WTC11 (cell line): ENCODE data around the gene ALG14. TPM values are rescaled to one million over a fixed set of nuclear protein-coding genes. Genes with fewer than 3 reads are reported as not detected.

ENCODE experiments used
- ATAC-seq: fragments of 200-7000 bp; cut with Tn5 transposase; 2 replicates; pipeline ENCODE4 v1.10.0; 2021; ENCODE audit warnings: mild to moderate bottlenecking, moderate library complexity
- CTCF ChIA-PET: fragments of 300-600 bp; sonication (Branson Sonifier 250); formaldehyde crosslinking; loops from one replicate; lab custom pipeline; 2021; ENCODE audit warnings: antibody characterized with exemption; lab: Charles Lee
- POLR2A ChIA-PET: fragments of 350-600 bp; sonication (Branson Sonifier 250); formaldehyde crosslinking; loops from one replicate; lab custom pipeline; 2021; ENCODE audit warnings: antibody characterized with exemption; lab: Charles Lee
- DNase-seq: peaks from one replicate; pipeline ENCODE4 v3.0.0; 2021; ENCODE audit warnings: low spot score
- H3K27ac Mint-ChIP-seq: 2 replicates; pipeline ENCODE4 v1.8.0; 2021; ENCODE audit warnings: mixed read lengths
- H3K27me3 Mint-ChIP-seq: 2 replicates; pipeline ENCODE4 v1.8.0; 2021; ENCODE audit warnings: low read depth, mild to moderate bottlenecking, moderate library complexity, mixed read lengths
- H3K36me3 Mint-ChIP-seq: 2 replicates; pipeline ENCODE4 v1.8.0; 2021; ENCODE audit warnings: mixed read lengths
- H3K4me1 Mint-ChIP-seq: 2 replicates; pipeline ENCODE4 v1.8.0; 2022; ENCODE audit warnings: mixed read lengths
- H3K4me3 Mint-ChIP-seq: 2 replicates; pipeline ENCODE4 v1.8.0; 2021; ENCODE audit warnings: mild to moderate bottlenecking, moderate library complexity, mixed read lengths
- H3K9me3 Mint-ChIP-seq: 2 replicates; pipeline ENCODE4 v1.8.0; 2021; ENCODE audit warnings: mixed read lengths
- ATF1 ChIP-seq: sonication (generic); formaldehyde crosslinking; IDR thresholded peaks from 2 replicates; pipeline ENCODE4 v1.8.1; 2023; ENCODE audit warnings: mild to moderate bottlenecking, moderate library complexity, missing genetic modification reagents
- ATF2 ChIP-seq: sonication (generic); formaldehyde crosslinking; IDR thresholded peaks from 2 replicates; pipeline ENCODE4 v1.8.1; 2022; ENCODE audit warnings: low read depth, missing genetic modification reagents, borderline replicate concordance
- CREM ChIP-seq: sonication (generic); formaldehyde crosslinking; IDR thresholded peaks from 2 replicates; pipeline ENCODE4 v1.8.1; 2022; ENCODE audit warnings: mild to moderate bottlenecking, missing genetic modification reagents, moderate library complexity
- E2F5 ChIP-seq: sonication (generic); formaldehyde crosslinking; IDR thresholded peaks from 2 replicates; pipeline ENCODE4 v1.8.1; 2022; ENCODE audit warnings: mild to moderate bottlenecking, moderate library complexity, missing genetic modification reagents
- JUN ChIP-seq: sonication (generic); formaldehyde crosslinking; IDR thresholded peaks from 2 replicates; pipeline ENCODE4 v1.8.0; 2023; ENCODE audit warnings: mild to moderate bottlenecking, missing genetic modification reagents
- NFATC4 ChIP-seq: fragments of 250-450 bp; sonication (Bioruptor Pico); IDR thresholded peaks from 2 replicates; pipeline ENCODE4 v1.9.0; 2021; ENCODE audit warnings: mild to moderate bottlenecking
- NFE2L1 ChIP-seq: sonication (generic); formaldehyde crosslinking; IDR thresholded peaks from 2 replicates; pipeline ENCODE4 v1.8.1; 2023; ENCODE audit warnings: missing genetic modification reagents
- NR3C1 ChIP-seq: sonication (generic); formaldehyde crosslinking; conservative IDR thresholded peaks from 2 replicates; pipeline ENCODE4 v1.8.1; 2023; ENCODE audit warnings: low read depth, mild to moderate bottlenecking, missing genetic modification reagents
- OVOL2 ChIP-seq: fragments of 250-450 bp; sonication (Bioruptor Pico); IDR thresholded peaks from 2 replicates; pipeline ENCODE4 v1.9.0; 2021; ENCODE audit warnings: mild to moderate bottlenecking, borderline replicate concordance
- PRRX2 ChIP-seq: fragments of 250-450 bp; sonication (Bioruptor Pico); IDR thresholded peaks from 2 replicates; pipeline ENCODE4 v1.8.0; 2021; ENCODE audit warnings: mild to moderate bottlenecking
- SMAD4 ChIP-seq: sonication (generic); formaldehyde crosslinking; IDR thresholded peaks from 2 replicates; pipeline ENCODE4 v1.8.0; 2022; ENCODE audit warnings: mild to moderate bottlenecking, missing genetic modification reagents
- TCF7 ChIP-seq: sonication (generic); formaldehyde crosslinking; IDR thresholded peaks from 2 replicates; pipeline ENCODE4 v1.8.0; 2022; ENCODE audit warnings: mild to moderate bottlenecking, low read depth, missing genetic modification reagents, moderate library complexity
- ZNF396 ChIP-seq: fragments of 250-450 bp; sonication (Bioruptor Pico); IDR thresholded peaks from 2 replicates; pipeline ENCODE4 v1.8.0; 2021; ENCODE audit warnings: mild to moderate bottlenecking, moderate library complexity, borderline replicate concordance
- ZNF425 ChIP-seq: fragments of 250-450 bp; sonication (Bioruptor Pico); conservative IDR thresholded peaks from 2 replicates; pipeline ENCODE4 v1.9.0; 2021; ENCODE audit warnings: mild to moderate bottlenecking
- total RNA-seq: library from RNA; stranded (reverse); gene quantifications from 3 replicates; pipeline ENCODE4 v1.2.3, GENCODE V29; 2021
- TF ChIP-seq, protein P1 (sequence below): sonication (generic); formaldehyde crosslinking; IDR thresholded peaks from 2 replicates; pipeline ENCODE4 v1.8.0; 2023; ENCODE audit warnings: mild to moderate bottlenecking, missing genetic modification reagents
- TF ChIP-seq, protein P2 (sequence below): sonication (generic); formaldehyde crosslinking; IDR thresholded peaks from 2 replicates; pipeline ENCODE4 v1.8.0; 2023; ENCODE audit warnings: missing genetic modification reagents
- TF ChIP-seq, protein P3 (sequence below): sonication (generic); formaldehyde crosslinking; IDR thresholded peaks from 2 replicates; pipeline ENCODE4 v1.8.0; 2022; ENCODE audit warnings: mild to moderate bottlenecking, missing genetic modification reagents
- TF ChIP-seq, protein P4 (sequence below): fragments of 250-450 bp; sonication (Bioruptor Pico); IDR thresholded peaks from 2 replicates; pipeline ENCODE4 v1.9.0; 2021; ENCODE audit warnings: moderate library complexity, mild to moderate bottlenecking, inconsistent platforms, borderline replicate concordance

The ALG14 gene
- total RNA-seq, 1 experiment from 2014 or later, result 2.3 TPM

DNA sequence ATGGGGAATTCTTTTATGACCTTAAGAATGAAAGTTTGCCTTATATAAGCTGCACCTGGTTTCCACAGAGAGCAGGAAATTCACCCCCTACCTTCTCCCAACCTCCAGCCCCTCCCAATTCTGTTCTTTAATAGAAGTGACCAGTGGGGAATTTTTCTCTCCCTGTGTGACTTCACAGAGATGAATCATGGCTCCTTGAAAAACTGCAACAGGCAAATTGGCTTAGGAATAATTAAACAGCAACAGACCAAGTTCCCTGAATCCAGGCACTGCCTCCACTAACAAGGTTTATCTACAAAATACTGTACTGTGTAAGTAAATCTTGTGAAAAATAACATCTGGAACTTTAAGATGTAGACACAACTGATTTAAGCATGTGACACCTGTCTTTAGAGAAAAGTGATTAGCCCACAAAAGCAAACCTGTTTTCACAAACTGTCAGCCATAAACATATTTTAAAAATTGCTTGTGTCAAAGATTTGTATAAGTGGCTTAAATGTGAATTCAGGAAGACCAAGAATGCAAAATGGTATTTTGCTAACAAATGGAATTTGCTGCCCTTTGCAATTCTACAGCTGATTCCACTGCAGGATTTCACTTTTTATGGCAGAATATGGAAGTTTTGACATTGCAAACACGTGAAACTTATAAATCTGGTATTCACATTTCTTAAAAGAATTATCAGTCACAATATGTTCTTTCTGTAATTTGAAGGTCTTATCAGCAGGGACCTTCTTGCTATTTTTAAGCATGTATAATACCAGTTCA lies 54.0 kb downstream of the ALG14 start:
- POLR2A ChIA-PET, result no interaction called here
- Mint-ChIP-seq H3K4me1 (peaks cover 13% of the 10 kb centered on the region), H3K9me3 (no peaks in the 10 kb centered on the region), H3K36me3 (no peaks in the 10 kb centered on the region), H3K4me3 (no peak overlapping the region), H3K27me3 (no peaks in the 10 kb centered on the region), H3K27ac (no peak overlapping the region)
- no peak for DNase-seq
- TF ChIP-seq ZNF396, result no peak
- TF ChIP-seq PRRX2 (CRISPR knock-in tag), result no peak
- TF ChIP-seq ZNF425 (CRISPR knock-in tag), result no peak
- TF ChIP-seq, protein P1, sequence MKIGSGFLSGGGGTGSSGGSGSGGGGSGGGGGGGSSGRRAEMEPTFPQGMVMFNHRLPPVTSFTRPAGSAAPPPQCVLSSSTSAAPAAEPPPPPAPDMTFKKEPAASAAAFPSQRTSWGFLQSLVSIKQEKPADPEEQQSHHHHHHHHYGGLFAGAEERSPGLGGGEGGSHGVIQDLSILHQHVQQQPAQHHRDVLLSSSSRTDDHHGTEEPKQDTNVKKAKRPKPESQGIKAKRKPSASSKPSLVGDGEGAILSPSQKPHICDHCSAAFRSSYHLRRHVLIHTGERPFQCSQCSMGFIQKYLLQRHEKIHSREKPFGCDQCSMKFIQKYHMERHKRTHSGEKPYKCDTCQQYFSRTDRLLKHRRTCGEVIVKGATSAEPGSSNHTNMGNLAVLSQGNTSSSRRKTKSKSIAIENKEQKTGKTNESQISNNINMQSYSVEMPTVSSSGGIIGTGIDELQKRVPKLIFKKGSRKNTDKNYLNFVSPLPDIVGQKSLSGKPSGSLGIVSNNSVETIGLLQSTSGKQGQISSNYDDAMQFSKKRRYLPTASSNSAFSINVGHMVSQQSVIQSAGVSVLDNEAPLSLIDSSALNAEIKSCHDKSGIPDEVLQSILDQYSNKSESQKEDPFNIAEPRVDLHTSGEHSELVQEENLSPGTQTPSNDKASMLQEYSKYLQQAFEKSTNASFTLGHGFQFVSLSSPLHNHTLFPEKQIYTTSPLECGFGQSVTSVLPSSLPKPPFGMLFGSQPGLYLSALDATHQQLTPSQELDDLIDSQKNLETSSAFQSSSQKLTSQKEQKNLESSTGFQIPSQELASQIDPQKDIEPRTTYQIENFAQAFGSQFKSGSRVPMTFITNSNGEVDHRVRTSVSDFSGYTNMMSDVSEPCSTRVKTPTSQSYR (CRISPR knock-in tag), result no peak
- TF ChIP-seq CREM, result no peak
- TF ChIP-seq OVOL2 (CRISPR knock-in tag), result no peak
- TF ChIP-seq, protein P2, sequence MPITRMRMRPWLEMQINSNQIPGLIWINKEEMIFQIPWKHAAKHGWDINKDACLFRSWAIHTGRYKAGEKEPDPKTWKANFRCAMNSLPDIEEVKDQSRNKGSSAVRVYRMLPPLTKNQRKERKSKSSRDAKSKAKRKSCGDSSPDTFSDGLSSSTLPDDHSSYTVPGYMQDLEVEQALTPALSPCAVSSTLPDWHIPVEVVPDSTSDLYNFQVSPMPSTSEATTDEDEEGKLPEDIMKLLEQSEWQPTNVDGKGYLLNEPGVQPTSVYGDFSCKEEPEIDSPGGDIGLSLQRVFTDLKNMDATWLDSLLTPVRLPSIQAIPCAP (CRISPR knock-in tag), result no peak
- no peak for TF ChIP-seq ATF2 (CRISPR knock-in tag)
- TF ChIP-seq JUN (CRISPR knock-in tag), result no peak
- no peak for TF ChIP-seq ATF1
- no peak for TF ChIP-seq E2F5
- TF ChIP-seq, protein P3, sequence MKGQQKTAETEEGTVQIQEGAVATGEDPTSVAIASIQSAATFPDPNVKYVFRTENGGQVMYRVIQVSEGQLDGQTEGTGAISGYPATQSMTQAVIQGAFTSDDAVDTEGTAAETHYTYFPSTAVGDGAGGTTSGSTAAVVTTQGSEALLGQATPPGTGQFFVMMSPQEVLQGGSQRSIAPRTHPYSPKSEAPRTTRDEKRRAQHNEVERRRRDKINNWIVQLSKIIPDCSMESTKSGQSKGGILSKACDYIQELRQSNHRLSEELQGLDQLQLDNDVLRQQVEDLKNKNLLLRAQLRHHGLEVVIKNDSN (CRISPR knock-in tag), result no peak
- no peak for TF ChIP-seq TCF7 (CRISPR knock-in tag)
- TF ChIP-seq SMAD4 (CRISPR knock-in tag), result no peak
- TF ChIP-seq NFE2L1 (CRISPR knock-in tag), result no peak
- TF ChIP-seq NFATC4, result no peak
- TF ChIP-seq, protein P4, sequence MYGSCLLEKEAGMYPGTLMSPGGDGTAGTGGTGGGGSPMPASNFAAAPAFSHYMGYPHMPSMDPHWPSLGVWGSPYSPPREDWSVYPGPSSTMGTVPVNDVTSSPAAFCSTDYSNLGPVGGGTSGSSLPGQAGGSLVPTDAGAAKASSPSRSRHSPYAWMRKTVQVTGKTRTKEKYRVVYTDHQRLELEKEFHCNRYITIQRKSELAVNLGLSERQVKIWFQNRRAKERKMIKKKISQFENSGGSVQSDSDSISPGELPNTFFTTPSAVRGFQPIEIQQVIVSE (CRISPR knock-in tag), result no peak
- TF ChIP-seq NR3C1, result no peak
- ATAC-seq, result no peak
- CTCF ChIA-PET, result interaction anchor here (1.3 to 1.9 kb wide), 2 partner anchors 18 to 25 kb away, joined by 3 to 7 read pairs; no protein-coding TSS in a partner anchor
